HG02763 (cell line): ENCODE results near the gene NTRK3.

ENCODE experiments used
- ATAC-seq: cut with Tn5 transposase; IDR thresholded peaks from one replicate; pipeline ENCODE4 v1.9.1; 2021; ENCODE audit warnings: mild to moderate bottlenecking, moderate library complexity; ENCODE audit not compliant: unreplicated experiment

Gene NTRK3

DNA sequence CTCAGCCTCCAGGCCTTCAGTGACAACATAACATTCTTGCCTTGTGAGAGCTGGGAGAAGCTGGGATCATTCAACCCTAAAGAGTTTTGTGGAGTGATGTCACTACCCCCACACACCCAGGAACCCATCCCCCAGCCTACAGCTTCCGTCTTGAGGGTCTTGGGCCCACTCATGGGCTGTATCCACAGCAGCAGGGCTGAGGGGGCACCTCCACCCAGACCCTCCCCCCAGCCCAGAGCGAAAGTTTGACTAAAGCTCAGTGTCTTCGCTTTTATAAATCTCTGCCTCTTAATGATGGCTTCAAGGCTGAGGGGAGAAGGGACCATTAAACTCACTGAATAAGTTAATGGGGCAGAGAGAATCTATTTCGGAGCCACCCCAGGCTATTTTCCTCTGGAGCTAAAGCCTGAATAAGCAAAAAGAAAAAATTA lies 23.8 kb downstream of the NTRK3 start:
- no peak for ATAC-seq

DNA sequence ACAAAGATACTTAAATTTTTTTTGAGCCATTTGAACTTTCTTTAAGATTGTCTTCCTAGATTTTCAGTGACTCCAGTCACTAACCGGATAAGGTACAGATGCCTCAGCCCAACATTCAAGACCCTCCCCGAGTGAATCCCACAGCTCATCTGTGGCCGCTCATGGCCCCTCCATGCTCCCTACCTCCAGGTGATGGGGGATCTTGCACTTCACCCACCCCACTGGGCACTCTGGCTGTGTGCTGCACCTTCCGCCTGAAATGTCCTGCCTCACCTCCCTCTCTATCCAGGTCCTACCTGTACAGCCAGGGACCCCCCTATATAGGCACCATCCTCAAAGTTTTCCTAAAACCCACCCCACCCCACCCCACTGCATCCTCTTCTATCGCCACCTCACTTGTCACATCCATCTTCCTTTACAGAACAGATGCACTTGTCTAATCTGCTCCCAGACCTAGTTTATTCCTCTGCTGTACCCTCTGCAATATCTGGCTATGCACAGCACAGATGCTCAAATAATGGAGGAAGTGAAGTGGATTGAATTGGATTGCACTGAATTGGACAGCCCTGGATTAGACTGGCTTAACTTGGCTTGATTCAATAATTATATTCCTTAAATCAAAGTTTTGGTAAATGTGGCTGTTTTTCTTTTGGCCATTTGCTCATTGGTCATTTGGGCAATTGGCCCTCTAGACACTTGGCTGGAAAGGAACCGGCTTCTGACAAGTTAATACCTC lies 24.5 kb downstream of the NTRK3 start:
- no peak for ATAC-seq

DNA sequence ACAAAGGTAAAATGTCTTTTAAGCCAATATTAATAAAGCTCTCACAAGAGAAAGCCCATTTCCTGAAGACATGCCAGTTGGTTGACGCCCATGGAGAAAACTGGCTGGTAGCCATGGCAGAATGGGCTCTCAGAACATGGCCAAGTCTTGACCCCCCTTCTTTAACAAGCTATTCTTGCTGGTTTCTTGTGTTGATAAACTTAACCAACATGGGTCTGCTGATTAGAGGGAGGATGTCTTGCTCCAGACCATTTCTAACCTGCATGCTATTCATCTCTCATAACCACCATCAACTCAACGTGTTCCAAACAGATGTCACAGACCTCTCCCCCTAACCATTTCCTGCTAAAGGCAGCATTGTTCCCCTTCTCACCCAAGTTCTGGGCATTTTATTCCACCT lies 25.7 kb downstream of the NTRK3 start:
- ATAC-seq: no peak

DNA sequence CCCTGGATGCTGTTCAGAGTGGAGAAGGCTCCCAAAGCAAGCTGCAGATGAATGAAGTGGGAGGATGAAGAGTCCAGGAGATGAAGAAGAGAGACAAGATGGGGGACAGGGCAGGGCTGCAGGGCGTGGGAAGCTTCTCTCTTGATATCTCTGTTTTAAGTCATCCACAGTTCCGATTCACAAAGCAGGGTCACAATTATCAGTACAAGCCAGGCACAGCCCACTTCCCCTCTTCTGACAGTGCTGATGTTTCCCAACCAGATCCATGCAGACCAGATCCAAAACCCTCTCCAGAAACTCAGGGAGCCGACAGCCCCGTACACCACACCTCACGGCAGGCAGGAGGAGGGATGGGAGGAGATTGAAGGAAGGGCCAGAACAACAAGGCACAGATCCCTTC lies 31.1 kb downstream of the NTRK3 start:
- ATAC-seq: no peak

DNA sequence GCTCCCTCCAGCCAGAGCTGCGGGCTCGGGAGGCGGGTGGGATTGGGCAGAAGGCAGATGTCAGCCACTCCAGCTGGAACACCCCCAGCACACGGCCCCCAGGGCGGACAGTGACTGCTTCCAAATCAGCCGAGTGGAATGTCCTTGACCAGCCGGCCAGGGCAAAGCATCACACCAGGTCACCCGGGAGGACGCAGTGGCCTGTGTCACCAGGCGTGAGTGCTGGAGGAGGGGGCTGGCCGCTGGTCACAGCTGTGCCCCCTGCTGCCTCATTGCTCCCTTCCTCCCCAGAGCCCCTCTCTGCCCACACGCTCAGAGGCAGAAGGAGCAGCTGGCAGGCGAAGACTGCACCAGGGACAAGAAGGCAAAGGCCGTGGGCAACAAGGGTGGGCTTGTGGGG lies 33.5 kb downstream of the NTRK3 start:
- no peak for ATAC-seq

- no peak for ATAC-seq
These were observed 34.7 kb downstream of the NTRK3 start for GRCh38 chr15:88221836-88222235.

GRCh38 chr15:88220443-88221335 lies 35.9 kb downstream of the NTRK3 start:
- ATAC-seq: no peak

GRCh38 chr15:88219623-88220022 lies 36.9 kb downstream of the NTRK3 start:
- ATAC-seq: no peak

DNA sequence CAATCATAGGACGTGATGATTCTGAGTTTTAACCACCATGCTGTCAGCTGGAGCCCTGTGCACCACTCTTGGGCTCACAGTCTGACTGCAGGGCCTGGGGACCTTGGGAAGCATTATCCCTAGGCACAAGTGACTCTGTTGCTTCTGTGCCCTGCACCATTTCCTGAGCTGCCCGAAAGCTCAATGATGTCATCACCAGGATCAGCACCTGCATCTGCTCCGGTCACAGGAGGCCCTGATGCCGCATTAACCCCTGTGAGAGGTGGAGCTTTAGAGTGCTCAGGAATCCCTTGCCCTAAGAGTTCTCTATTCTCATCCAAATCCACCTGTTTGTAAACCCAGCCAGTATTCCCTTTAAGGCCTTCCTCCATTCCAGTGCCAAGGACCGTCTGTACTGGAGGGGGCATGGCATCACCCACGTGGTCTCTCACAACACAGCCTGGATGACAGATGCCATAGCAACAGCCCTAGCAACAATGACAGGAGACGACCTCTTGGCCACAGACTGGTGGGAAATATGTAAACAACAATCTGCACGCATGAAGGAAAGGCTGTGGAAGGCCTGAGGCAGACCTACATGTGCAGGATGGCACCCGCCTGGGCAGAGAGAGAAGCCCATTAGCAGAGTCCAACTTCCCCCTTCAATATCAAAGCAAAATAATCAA lies 37.9 kb downstream of the NTRK3 start:
- ATAC-seq: no peak

DNA sequence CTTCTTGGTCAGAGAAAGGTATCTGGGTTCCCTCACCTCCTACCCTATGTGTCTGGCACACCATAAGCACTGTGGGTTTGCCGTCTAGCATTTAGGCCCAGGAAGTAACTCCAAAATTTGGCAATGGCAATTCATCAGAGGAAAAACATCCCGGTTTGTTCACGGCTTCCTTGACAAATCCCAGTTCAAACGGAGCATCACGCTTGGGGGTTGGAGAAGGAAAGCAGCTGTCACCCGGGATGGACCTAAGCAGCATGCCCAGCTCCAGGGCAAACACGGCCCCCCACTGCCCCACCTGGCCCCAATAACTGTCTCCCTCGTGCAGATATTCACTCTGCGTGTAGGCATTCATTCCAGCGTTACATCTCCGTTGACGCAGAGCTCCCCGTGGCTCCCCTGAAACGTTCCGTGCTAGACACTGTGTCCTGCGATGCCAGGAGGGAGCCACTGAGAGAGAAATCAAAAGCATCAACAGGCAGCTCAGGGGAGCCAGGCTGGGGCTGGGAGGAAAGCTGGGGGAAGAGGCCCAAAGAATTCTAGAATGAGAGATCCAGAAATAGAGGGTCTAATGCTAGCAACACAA lies 41.4 kb downstream of the NTRK3 start:
- ATAC-seq: no peak

GRCh38 chr15:88209111-88209510 lies 47.4 kb downstream of the NTRK3 start:
- ATAC-seq: no peak

GRCh38 chr15:88208396-88208795 lies 48.1 kb downstream of the NTRK3 start:
- ATAC-seq: no peak

GRCh38 chr15:88207565-88207964 lies 49.0 kb downstream of the NTRK3 start:
- ATAC-seq: no peak

- no peak for ATAC-seq
These were observed 52.0 kb downstream of the NTRK3 start for GRCh38 chr15:88204584-88204983.

- no peak for ATAC-seq
These were observed 54.3 kb downstream of the NTRK3 start for GRCh38 chr15:88202231-88202630.

DNA sequence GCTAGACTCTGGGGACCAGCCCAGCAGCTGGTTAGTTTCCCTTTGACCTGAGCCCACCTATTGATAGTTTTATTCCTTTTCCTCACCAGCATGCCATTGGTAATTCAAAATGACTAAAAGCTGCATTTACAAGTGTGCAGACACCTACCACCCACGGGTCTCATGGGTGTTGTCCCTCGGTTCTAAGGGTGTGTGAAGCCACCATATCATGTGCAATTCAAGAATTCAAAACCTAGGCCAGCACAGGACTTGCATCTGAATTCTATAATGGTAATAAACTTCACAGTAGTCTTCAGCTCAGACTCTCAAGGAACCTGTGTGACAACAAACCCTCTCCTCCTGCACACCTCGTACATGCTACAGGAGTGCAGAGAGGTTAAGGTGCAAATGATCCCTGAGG lies 55.3 kb downstream of the NTRK3 start:
- no peak for ATAC-seq

DNA sequence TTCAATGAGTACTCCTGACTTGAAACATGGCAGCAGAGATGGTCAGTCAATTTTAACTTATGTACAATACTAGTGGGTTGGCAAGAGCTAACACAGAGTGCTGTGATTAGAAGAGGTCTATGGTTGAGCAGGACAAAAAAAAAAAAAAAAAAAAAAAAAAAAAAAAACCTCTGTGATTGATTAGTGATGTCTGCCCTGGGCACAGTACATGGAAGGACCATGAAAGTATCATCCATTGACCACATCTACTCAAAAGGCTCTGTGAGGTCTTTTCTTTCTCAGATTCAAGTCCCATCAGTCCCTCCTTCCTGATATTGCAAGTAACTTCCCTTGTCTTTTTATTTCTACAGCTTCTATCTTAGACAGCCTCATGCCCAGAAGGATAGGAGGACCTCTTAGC lies 59.6 kb downstream of the NTRK3 start:
- no peak for ATAC-seq

- no peak for ATAC-seq
These were observed 62.4 kb downstream of the NTRK3 start for GRCh38 chr15:88194162-88194561.

GRCh38 chr15:88193415-88193814 lies 63.1 kb downstream of the NTRK3 start:
- no peak for ATAC-seq

DNA sequence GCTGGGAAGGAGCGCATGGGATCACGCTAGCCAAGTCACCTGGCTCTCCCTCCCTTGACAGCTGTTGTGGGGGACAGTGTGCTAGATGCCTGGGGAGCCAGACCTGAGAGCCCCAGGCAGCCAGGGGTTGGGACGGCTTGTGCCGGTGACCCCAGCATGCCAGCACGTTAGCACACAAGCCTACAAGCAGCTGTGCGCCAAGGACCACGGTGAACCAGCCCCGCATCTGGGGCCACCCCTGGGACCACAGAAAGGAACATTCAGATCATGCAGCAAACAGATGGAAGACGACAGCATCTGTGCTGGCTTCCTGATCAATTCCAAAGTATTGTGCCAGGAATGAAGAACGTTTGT lies 64.8 kb downstream of the NTRK3 start:
- ATAC-seq: no peak

GRCh38 chr15:88190232-88190631 lies 66.3 kb downstream of the NTRK3 start:
- no peak for ATAC-seq
